Chondrocyte (in vitro differentiated cells): Measurements from ENCODE around the gene TAAR5. TPM values are rescaled to one million over a fixed set of nuclear protein-coding genes. Genes with fewer than 3 reads are reported as not detected.
"Not testable (repeated sequence)": the region's sequence is repeated elsewhere in the genome, so short reads cannot be mapped to it uniquely, and the experiment has no call there.

Experiments used
- DNase-seq: peaks from one replicate; pipeline ENCODE4 v3.0.0; 2021; ENCODE audit warnings: mixed read lengths, low spot score
- H3K27ac Mint-ChIP-seq: one replicate; pipeline ENCODE4 v1.8.0; 2021; ENCODE audit warnings: mild to moderate bottlenecking, moderate library complexity, mixed read lengths; ENCODE audit not compliant: unreplicated experiment
- H3K27me3 Mint-ChIP-seq: 2 replicates; pipeline ENCODE4 v1.8.0; 2021; ENCODE audit warnings: low read depth, mixed read lengths
- H3K36me3 Mint-ChIP-seq: 2 replicates; pipeline ENCODE4 v1.8.0; 2021; ENCODE audit warnings: low read depth, mixed read lengths
- H3K4me1 Mint-ChIP-seq: 2 replicates; pipeline ENCODE4 v1.8.0; 2021; ENCODE audit warnings: low read depth, mild to moderate bottlenecking, mixed read lengths
- H3K4me3 Mint-ChIP-seq: one replicate; pipeline ENCODE4 v1.8.0; 2021; ENCODE audit warnings: mild to moderate bottlenecking, moderate library complexity, mixed read lengths; ENCODE audit not compliant: unreplicated experiment
- H3K9me3 Mint-ChIP-seq: 2 replicates; pipeline ENCODE4 v1.8.0; 2021; ENCODE audit warnings: low read depth, mixed read lengths
- long read RNA-seq: library from polyadenylated mRNA; stranded (forward); transcript quantifications from one replicate; pipeline ENCODE4 v2.0.0, GENCODE V29; 2021
- total RNA-seq: library from RNA; stranded (reverse); gene quantifications from 3 replicates; pipeline ENCODE4 v1.2.1, GENCODE V29; 2021
- TF ChIP-seq, protein P1 (sequence below): fragments of 200-600 bp; sonication (generic); IDR thresholded peaks from 2 replicates; pipeline ENCODE4 v1.5.0; 2021; ENCODE audit warnings: antibody characterized with exemption, mild to moderate bottlenecking, moderate library complexity

Gene TAAR5, protein sequence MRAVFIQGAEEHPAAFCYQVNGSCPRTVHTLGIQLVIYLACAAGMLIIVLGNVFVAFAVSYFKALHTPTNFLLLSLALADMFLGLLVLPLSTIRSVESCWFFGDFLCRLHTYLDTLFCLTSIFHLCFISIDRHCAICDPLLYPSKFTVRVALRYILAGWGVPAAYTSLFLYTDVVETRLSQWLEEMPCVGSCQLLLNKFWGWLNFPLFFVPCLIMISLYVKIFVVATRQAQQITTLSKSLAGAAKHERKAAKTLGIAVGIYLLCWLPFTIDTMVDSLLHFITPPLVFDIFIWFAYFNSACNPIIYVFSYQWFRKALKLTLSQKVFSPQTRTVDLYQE
- not detected in 3 replicates for total RNA-seq
- long read RNA-seq: 0 reads

DNA sequence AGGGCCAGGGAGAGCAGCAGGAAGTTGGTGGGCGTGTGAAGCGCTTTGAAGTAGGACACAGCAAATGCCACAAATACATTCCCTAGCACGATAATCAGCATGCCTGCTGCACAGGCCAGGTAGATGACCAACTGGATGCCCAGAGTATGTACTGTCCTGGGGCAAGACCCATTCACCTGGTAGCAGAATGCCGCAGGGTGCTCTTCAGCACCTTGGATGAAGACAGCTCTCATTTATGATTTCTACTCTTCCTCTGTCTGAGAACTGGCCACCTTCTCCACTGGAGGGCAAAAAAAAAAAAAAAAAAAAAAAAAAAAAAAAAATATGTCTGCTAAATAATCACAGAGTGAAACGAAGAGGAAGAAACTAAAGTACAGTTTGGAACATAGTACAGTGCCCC lies at the start of gene TAAR5:
Gene TAAR5 (minus strand): TSS at position 288 of the 400 bp plus-strand sequence. CDS start 55 bp downstream, at position 233.
- no peak for DNase-seq
- Mint-ChIP-seq H3K4me3 (no peak within 1 kb of the TSS), H3K9me3 (no peaks in the 10 kb centered on the region), H3K36me3 (no peaks in the 10 kb centered on the region), H3K27me3 (peaks cover 22% of the 10 kb centered on the region), H3K4me1 (no peaks in the 10 kb centered on the region), H3K27ac (no peak within 1 kb of the TSS)
- TF ChIP-seq, protein P1, sequence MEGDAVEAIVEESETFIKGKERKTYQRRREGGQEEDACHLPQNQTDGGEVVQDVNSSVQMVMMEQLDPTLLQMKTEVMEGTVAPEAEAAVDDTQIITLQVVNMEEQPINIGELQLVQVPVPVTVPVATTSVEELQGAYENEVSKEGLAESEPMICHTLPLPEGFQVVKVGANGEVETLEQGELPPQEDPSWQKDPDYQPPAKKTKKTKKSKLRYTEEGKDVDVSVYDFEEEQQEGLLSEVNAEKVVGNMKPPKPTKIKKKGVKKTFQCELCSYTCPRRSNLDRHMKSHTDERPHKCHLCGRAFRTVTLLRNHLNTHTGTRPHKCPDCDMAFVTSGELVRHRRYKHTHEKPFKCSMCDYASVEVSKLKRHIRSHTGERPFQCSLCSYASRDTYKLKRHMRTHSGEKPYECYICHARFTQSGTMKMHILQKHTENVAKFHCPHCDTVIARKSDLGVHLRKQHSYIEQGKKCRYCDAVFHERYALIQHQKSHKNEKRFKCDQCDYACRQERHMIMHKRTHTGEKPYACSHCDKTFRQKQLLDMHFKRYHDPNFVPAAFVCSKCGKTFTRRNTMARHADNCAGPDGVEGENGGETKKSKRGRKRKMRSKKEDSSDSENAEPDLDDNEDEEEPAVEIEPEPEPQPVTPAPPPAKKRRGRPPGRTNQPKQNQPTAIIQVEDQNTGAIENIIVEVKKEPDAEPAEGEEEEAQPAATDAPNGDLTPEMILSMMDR: no peak

DNA sequence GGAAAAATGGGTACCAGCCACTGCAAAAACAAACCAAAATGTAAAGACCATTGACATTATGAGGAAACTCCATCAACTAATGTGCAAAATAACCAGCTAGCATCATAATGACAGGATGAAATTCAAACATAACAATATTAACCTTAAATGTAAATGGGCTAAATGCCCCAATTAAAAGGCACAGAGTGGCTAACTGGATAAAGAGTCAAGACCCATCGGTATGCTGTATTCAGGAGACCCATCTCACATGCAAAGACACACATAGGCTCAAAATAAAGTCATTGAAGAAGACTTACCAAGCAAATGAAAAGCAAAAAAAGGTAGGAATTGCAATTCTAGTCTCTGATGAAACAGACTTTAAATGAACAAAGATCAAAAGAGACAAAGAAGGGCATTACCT lies 47.6 kb upstream of the TAAR5 start:
- H3K27me3 Mint-ChIP-seq: peaks cover 41% of the 10 kb centered on the region
- H3K27ac Mint-ChIP-seq: not testable (repeated sequence)

GRCh38 chr6:132635906-132636305 lies 46.4 kb upstream of the TAAR5 start:
- Mint-ChIP-seq H3K9me3 (peaks cover 17% of the 10 kb centered on the region), H3K27me3 (peaks cover 41% of the 10 kb centered on the region)
- not testable (repeated sequence) for H3K4me1 Mint-ChIP-seq, H3K27ac Mint-ChIP-seq, H3K4me3 Mint-ChIP-seq, H3K36me3 Mint-ChIP-seq, DNase-seq

More for the DNA sequence above, 47.6 kb upstream of the TAAR5 start:
- DNase-seq, H3K4me1 Mint-ChIP-seq, H3K4me3 Mint-ChIP-seq, H3K36me3 Mint-ChIP-seq: not testable (repeated sequence)
- peaks cover 17% of the 10 kb centered on the region for H3K9me3 Mint-ChIP-seq

DNA sequence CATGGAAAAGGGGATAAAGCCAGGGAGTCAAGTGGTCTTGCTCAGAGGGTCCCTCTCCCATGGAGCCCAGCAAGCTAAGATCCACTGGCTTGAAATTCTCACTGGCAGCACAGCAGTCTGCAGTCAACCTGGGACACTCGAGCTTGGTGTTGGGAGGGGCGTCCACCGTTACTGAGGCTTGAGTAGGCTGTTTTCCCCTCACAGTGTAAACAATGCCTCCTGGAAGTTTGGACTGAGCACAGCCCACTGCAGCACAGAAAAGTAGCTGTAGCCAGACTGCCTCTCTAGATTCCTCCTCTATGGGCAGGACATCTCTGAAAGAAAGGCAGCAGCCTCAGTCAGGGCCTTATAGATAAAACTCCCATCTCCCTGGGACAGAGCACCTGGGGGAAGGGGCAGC lies 45.7 kb upstream of the TAAR5 start:
- not testable (repeated sequence) for H3K4me3 Mint-ChIP-seq, DNase-seq, H3K4me1 Mint-ChIP-seq, H3K36me3 Mint-ChIP-seq, H3K27ac Mint-ChIP-seq
- Mint-ChIP-seq H3K27me3 (peaks cover 42% of the 10 kb centered on the region), H3K9me3 (peaks cover 17% of the 10 kb centered on the region)

GRCh38 chr6:132634796-132635195 lies 45.3 kb upstream of the TAAR5 start:
- no peak for DNase-seq
- Mint-ChIP-seq H3K4me1 (no peaks in the 10 kb centered on the region), H3K27me3 (peaks cover 39% of the 10 kb centered on the region), H3K4me3 (no peak overlapping the region), H3K9me3 (peaks cover 17% of the 10 kb centered on the region), H3K36me3 (peaks cover 4% of the 10 kb centered on the region), H3K27ac (no peak overlapping the region)
- TF ChIP-seq, protein P1: no peak

DNA sequence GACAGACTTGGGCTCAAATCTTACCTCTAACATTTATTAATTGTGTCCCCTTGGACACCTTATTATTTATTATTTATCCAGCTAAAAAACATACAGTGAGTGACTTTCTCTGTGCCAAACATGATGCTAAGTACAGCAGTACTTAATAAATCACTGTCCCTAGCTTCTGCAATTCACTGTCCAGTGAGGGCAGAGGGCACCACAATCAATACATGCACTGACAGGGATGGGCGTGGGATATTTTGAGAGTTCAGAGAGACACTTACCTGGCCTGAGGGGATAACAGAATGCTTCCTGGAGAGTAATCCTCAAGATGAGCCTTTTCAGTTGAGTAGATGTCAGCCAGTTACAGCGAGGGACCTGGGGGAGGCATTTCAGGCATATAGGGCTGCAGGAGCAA lies 43.8 kb upstream of the TAAR5 start:
- peaks cover 4% of the 10 kb centered on the region for H3K36me3 Mint-ChIP-seq
- H3K27me3 Mint-ChIP-seq: peaks cover 39% of the 10 kb centered on the region
- H3K9me3 Mint-ChIP-seq: peaks cover 25% of the 10 kb centered on the region
- H3K4me3 Mint-ChIP-seq: no peak overlapping the region
- DNase-seq: no peak
- H3K4me1 Mint-ChIP-seq: no peaks in the 10 kb centered on the region
- H3K27ac Mint-ChIP-seq: no peak overlapping the region
- TF ChIP-seq, protein P1: no peak

GRCh38 chr6:132624175-132624574 lies 34.6 kb upstream of the TAAR5 start, which contains the start of gene TAAR2:
TSS of gene TAAR2 (minus strand) at chr6:132624275. CDS start at chr6:132624275, 0 bp downstream.
- no peak for DNase-seq
- Mint-ChIP-seq H3K4me1 (no peaks in the 10 kb centered on the region), H3K27me3 (peaks cover 25% of the 10 kb centered on the region), H3K9me3 (peaks cover 15% of the 10 kb centered on the region), H3K27ac (no peak within 1 kb of the TSS), H3K4me3 (no peak within 1 kb of the TSS), H3K36me3 (peaks cover 2% of the 10 kb centered on the region)
- TF ChIP-seq, protein P1: no peak
